Lower lobe of right lung (tissue), 2 donors: ENCODE measurements around the gene P2RX7. TPM values are rescaled to one million over a fixed set of nuclear protein-coding genes. Genes with fewer than 3 reads are reported as not detected.

Experiments used
- ATAC-seq, 2 donors: fragments of 200-7000 bp; cut with Tn5 transposase; one replicate each; pipeline ENCODE4 v1.9.1; 2020 to 2022; ENCODE audit warnings: mild to moderate bottlenecking in 2 of 2, moderate library complexity in 2 of 2
- DNase-seq: peaks from one replicate; pipeline ENCODE4 v3.0.0-alpha.2; 2020
- H3K27ac ChIP-seq: fragments of 200-600 bp; one replicate; pipeline ENCODE4 v1.8.0; 2022
- H3K27me3 ChIP-seq: fragments of 200-600 bp; one replicate; pipeline ENCODE4 v1.8.0; 2022; ENCODE audit warnings: low read depth
- H3K36me3 ChIP-seq: fragments of 200-600 bp; one replicate; pipeline ENCODE4 v1.8.0; 2022; ENCODE audit warnings: mild to moderate bottlenecking
- H3K4me1 ChIP-seq: fragments of 200-600 bp; one replicate; pipeline ENCODE4 v1.8.0; 2022
- H3K4me3 ChIP-seq: fragments of 200-600 bp; one replicate; pipeline ENCODE4 v1.8.0; 2022; ENCODE audit warnings: mild to moderate bottlenecking
- H3K9me3 ChIP-seq: fragments of 200-600 bp; one replicate; pipeline ENCODE4 v1.8.0; 2022
- intact Hi-C: fragments of 100-400 bp; cut with DNase I; formaldehyde crosslinking; loops from one replicate; pipeline ENCODE4 v1.11.0; 2022
- total RNA-seq: library from RNA; stranded (reverse); fragmentation: NEBNext Ultra II Directional; extraction: Animal tissue kit (Norgen Biotek cat#: 25700); gene quantifications from one replicate; pipeline ENCODE4 v1.2.1, GENCODE V29; 2021
- TF ChIP-seq, protein P1 (sequence below): fragments of 200-600 bp; IDR thresholded peaks from one replicate; pipeline ENCODE4 v1.8.0; 2022; ENCODE audit warnings: antibody characterized with exemption, mild to moderate bottlenecking
- donor health status: DM: no; HTN: yes; CAD: no; lungs with severe emphysema.

P2RX7 gene
- total RNA-seq, 1 donor from 2014 or later, result 20.5 TPM

DNA sequence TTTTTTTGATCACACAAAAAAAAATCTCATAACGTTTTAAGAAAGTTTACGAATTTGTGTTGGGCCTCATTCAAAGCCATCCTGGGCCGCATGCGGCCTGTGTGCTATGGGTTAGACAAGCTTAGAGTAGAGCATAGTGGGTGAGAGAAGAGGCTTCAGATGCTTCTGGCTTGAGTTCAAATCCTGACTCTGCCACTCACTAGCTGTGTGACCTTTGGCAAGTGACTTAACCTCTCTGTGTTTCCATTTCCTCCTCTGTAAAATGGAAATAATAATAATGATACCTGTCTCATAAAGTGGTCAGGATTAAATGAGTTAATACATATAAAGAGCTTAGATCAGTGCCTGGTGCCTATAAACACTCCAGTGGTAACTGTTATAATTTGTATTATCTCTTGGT is 83.4 kb downstream of the P2RX7 start:
- no peak for DNase-seq
- TF ChIP-seq, protein P1, sequence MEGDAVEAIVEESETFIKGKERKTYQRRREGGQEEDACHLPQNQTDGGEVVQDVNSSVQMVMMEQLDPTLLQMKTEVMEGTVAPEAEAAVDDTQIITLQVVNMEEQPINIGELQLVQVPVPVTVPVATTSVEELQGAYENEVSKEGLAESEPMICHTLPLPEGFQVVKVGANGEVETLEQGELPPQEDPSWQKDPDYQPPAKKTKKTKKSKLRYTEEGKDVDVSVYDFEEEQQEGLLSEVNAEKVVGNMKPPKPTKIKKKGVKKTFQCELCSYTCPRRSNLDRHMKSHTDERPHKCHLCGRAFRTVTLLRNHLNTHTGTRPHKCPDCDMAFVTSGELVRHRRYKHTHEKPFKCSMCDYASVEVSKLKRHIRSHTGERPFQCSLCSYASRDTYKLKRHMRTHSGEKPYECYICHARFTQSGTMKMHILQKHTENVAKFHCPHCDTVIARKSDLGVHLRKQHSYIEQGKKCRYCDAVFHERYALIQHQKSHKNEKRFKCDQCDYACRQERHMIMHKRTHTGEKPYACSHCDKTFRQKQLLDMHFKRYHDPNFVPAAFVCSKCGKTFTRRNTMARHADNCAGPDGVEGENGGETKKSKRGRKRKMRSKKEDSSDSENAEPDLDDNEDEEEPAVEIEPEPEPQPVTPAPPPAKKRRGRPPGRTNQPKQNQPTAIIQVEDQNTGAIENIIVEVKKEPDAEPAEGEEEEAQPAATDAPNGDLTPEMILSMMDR, result no peak
- no peak overlapping the region for H3K27ac ChIP-seq
- intact Hi-C loops, result no loop called here
- peaks cover 32% of the 10 kb centered on the region for H3K4me1 ChIP-seq
- peaks cover 27% of the 10 kb centered on the region for H3K36me3 ChIP-seq
- H3K9me3 ChIP-seq, result no peaks in the 10 kb centered on the region
- H3K4me3 ChIP-seq, result no peak overlapping the region
- ATAC-seq, result no peak
- H3K27me3 ChIP-seq, result no peaks in the 10 kb centered on the region

DNA sequence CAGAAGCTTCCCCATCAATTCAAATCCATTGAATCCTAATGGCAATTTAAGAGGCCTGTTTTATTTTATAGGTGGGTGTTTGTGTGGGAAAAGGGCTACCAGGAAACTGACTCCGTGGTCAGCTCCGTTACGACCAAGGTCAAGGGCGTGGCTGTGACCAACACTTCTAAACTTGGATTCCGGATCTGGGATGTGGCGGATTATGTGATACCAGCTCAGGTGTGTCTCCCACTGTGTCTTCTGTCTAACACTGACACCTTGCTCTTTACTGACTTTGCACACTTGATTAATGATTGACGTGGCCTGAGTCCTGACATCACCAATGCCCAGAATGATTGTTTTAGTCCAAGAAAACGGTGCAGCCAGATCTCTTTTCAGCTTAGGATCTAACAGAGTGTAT is 84.4 kb downstream of the P2RX7 start:
- no peak for DNase-seq
- Histone ChIP-seq H3K36me3 (peaks cover 31% of the 10 kb centered on the region), H3K4me1 (peaks cover 27% of the 10 kb centered on the region), H3K27ac (no peak overlapping the region), H3K27me3 (no peaks in the 10 kb centered on the region), H3K9me3 (no peaks in the 10 kb centered on the region), H3K4me3 (no peak overlapping the region)
- intact Hi-C loops, result no loop called here
- no peak for ATAC-seq
- TF ChIP-seq, protein P1, result no peak

DNA sequence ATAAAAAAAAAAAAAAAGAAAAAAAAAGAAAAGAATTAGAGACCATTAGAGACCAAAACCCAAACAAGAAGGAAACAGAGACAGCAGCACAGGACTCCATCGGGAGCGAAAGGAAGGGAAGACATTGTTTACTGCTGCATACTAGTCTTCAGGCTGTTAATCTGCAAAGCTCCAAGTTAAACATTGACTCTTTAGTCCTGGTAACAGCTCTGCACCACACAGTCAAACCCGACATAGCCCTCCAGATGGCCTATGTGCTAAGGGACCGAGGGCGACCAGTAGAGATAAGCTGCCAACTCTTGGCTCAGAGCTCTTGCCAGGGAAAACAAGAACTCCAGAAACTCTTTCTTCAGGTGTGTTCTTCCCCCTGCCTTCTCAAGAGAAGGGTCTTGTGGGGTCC is 85.1 kb downstream of the P2RX7 start:
- no peak overlapping the region for H3K4me3 ChIP-seq
- no peaks in the 10 kb centered on the region for H3K9me3 ChIP-seq
- no peak overlapping the region for H3K27ac ChIP-seq
- H3K4me1 ChIP-seq, result peaks cover 27% of the 10 kb centered on the region
- H3K36me3 ChIP-seq, result peaks cover 36% of the 10 kb centered on the region
- TF ChIP-seq, protein P1, result no peak
- intact Hi-C loops, result no loop called here
- ATAC-seq (no peak), DNase-seq (no peak)
- no peaks in the 10 kb centered on the region for H3K27me3 ChIP-seq

DNA sequence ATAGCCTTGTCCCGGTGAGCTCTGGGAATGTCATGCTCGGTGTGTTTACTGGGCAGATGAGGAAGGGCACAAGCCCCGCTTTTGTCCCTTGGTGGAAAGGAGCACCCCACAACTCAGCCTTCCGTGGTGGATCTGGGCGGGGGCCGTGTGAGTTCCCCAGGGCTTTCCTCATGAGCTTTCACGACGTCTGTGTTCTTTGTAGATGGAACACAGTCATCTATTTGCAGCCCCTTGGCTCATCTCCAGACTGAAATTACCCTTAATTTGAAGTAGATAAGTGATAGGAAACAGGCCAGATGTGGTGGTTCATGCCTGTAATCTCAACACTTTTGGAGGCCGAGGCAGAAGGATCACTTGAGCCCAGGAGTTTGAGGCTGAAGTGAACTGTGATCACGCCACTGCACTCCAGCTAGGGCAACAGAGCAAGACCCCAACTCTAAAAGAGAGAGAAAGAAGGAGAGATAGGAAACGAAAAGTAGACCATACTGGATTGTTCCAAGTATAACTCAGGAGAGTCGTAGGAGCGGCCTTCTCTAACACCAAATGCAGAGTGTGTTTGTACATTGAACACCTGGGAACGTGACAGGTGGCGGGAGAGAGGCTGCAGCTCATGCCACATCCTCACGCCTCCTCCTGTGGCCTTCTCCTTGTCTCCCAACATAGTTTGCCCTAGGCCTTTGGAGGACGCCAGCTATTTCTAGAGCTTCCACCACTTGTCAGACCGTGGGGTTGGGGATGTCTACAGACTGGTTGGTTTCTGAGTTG is 86.1 kb downstream of the P2RX7 start:
- H3K4me3 ChIP-seq, result no peak overlapping the region
- DNase-seq, result no peak
- no peaks in the 10 kb centered on the region for H3K27me3 ChIP-seq
- H3K36me3 ChIP-seq, result peaks cover 41% of the 10 kb centered on the region
- intact Hi-C loops, result no loop called here
- TF ChIP-seq, protein P1, result no peak
- H3K9me3 ChIP-seq, result no peaks in the 10 kb centered on the region
- H3K27ac ChIP-seq, result no peak overlapping the region
- peaks cover 19% of the 10 kb centered on the region for H3K4me1 ChIP-seq
- no peak for ATAC-seq

DNA sequence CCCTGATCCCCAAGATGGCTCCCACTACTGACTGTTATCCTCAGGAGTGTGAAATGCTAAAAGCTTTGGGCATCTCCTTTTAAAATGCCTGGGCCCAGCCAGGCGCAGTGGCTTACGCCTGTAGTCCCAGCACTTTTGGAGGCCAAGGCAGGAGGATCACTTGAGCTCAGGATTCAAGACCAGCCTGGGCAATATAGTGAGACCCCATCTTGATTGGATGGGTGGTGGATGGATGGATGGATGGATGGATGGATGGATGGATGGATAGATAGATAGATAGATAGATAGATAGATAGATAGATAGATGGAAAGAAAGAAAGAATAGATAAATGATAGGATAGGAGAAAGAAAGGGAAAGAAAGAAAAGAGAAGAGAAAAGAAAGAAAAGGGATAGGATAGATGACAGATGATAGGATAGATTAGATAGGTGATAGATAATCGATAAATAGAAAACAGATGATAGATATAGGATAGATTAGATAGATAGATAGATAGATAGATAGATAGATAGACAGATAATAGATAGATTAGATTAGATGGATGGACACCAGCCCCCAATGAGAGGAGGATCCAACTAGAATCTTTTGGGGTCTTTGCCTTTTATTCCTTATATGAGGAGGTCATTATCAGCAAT is 86.8 kb downstream of the P2RX7 start:
- Histone ChIP-seq H3K27me3 (no peaks in the 10 kb centered on the region), H3K9me3 (no peaks in the 10 kb centered on the region), H3K36me3 (peaks cover 46% of the 10 kb centered on the region), H3K4me3 (no peak overlapping the region), H3K4me1 (peaks cover 15% of the 10 kb centered on the region), H3K27ac (no peak overlapping the region)
- intact Hi-C loops, result no loop called here
- DNase-seq (no peak), ATAC-seq (no peak)
- TF ChIP-seq, protein P1, result no peak
